G401.6 (cell line): Measurements from ENCODE around the gene OR5AU1.

Experiments
- FAIRE-seq: peaks from 2 replicates; lab custom pipeline; 2012; peaks lifted over from hg19 to GRCh38; lab: Jason Lieb, UNC

Gene OR5AU1

GRCh38 chr14:21155963-21156362 lies at the start of gene OR5AU1:
Gene OR5AU1, minus strand, starts transcription at chr14:21156063. Its CDS starts 191 bp downstream, at chr14:21155872.
- no peak for FAIRE-seq

- FAIRE-seq = no peak
Observed at GRCh38 chr14:21205026-21205677, 49.3 kb upstream of the OR5AU1 start.

- no peak for FAIRE-seq
Observed at GRCh38 chr14:21204167-21205025, 48.5 kb upstream of the OR5AU1 start.

GRCh38 chr14:21203470-21204166 lies 47.8 kb upstream of the OR5AU1 start:
- FAIRE-seq = no peak

- FAIRE-seq = no peak
Observed at GRCh38 chr14:21202463-21203358, 46.8 kb upstream of the OR5AU1 start.

- peak; percentile 51 for FAIRE-seq
Observed at GRCh38 chr14:21201732-21202462, 46.0 kb upstream of the OR5AU1 start.

GRCh38 chr14:21200752-21201461 lies 45.0 kb upstream of the OR5AU1 start:
- FAIRE-seq = no peak

GRCh38 chr14:21199611-21200560 lies 44.0 kb upstream of the OR5AU1 start:
- FAIRE-seq = no peak

GRCh38 chr14:21197418-21198205 lies 41.7 kb upstream of the OR5AU1 start:
- FAIRE-seq = no peak

GRCh38 chr14:21194597-21194996 lies 38.7 kb upstream of the OR5AU1 start:
- no peak for FAIRE-seq

- no peak for FAIRE-seq
Observed at GRCh38 chr14:21192875-21193535, 37.1 kb upstream of the OR5AU1 start.

GRCh38 chr14:21192447-21192822 lies 36.6 kb upstream of the OR5AU1 start:
- FAIRE-seq = no peak

GRCh38 chr14:21191809-21192446 lies 36.1 kb upstream of the OR5AU1 start:
- no peak for FAIRE-seq

- no peak for FAIRE-seq
Observed at GRCh38 chr14:21191261-21191808, 35.5 kb upstream of the OR5AU1 start.

GRCh38 chr14:21185491-21185890 lies 29.6 kb upstream of the OR5AU1 start:
- FAIRE-seq = no peak

- FAIRE-seq = no peak
Observed at GRCh38 chr14:21184254-21184653, 28.4 kb upstream of the OR5AU1 start.

GRCh38 chr14:21182166-21182565 lies 26.3 kb upstream of the OR5AU1 start:
- no peak for FAIRE-seq
